Measurements from ENCODE around the gene PRKG1.

PRKG1 gene

GRCh38 chr10:51403521-51403920 lies 329.2 kb downstream of the PRKG1 start:
- no peak for TF ChIP-seq CTCF (IDR thresholded peaks at IDR 0.05; ENCODE audit: low read depth, low read length)
- H3K4me3 ChIP-seq (ENCODE audit: low read depth, low read length): no peak overlapping the region

GRCh38 chr10:51405580-51406351 lies 331.5 kb downstream of the PRKG1 start:
- H3K4me3 ChIP-seq (ENCODE audit: low read depth, low read length): no peak overlapping the region
- no peak for TF ChIP-seq CTCF (IDR thresholded peaks at IDR 0.05; ENCODE audit: low read depth, low read length)

- no peak for TF ChIP-seq CTCF (IDR thresholded peaks at IDR 0.05; ENCODE audit: low read depth, low read length)
- no peak overlapping the region for H3K4me3 ChIP-seq (ENCODE audit: low read depth, low read length)
These were observed 332.3 kb downstream of the PRKG1 start for GRCh38 chr10:51406581-51406980.

- no peak for TF ChIP-seq CTCF (IDR thresholded peaks at IDR 0.05; ENCODE audit: low read depth, low read length)
- no peak overlapping the region for H3K4me3 ChIP-seq (ENCODE audit: low read depth, low read length)
These were observed 342.2 kb downstream of the PRKG1 start for GRCh38 chr10:51416494-51416893.

- no peak for TF ChIP-seq CTCF (IDR thresholded peaks at IDR 0.05; ENCODE audit: low read depth, low read length)
- H3K4me3 ChIP-seq (ENCODE audit: low read depth, low read length): no peak overlapping the region
These were observed 345.2 kb downstream of the PRKG1 start for GRCh38 chr10:51419196-51420093.

GRCh38 chr10:51421853-51422252 lies 347.6 kb downstream of the PRKG1 start:
- H3K4me3 ChIP-seq (ENCODE audit: low read depth, low read length): no peak overlapping the region
- TF ChIP-seq CTCF (IDR thresholded peaks at IDR 0.05; ENCODE audit: low read depth, low read length): no peak
